HAP-1 (cell line): ENCODE results near the gene FANCD2.
A peak's percentile ranks its signal among the peaks of the same experiment; 100 is the strongest.

Experiments used
- DNase-seq, 2 experiments: peaks; one replicate each; pipeline ENCODE4 v3.0.0-alpha.2; 2016 to 2020; ENCODE audit warnings: low spot score in 2 of 2
- H3K27me3 ChIP-seq: fragments of 250-450 bp; sonication (Bioruptor Pico); 2 replicates; pipeline ENCODE4 v1.5.1; 2020; ENCODE audit warnings: low read depth, mild to moderate bottlenecking, moderate library complexity
- H3K36me3 ChIP-seq: fragments of 250-450 bp; sonication (Bioruptor Pico); replicated peaks from 2 replicates; pipeline ENCODE4 v1.5.1; 2020; ENCODE audit warnings: mild to moderate bottlenecking
- H3K4me1 ChIP-seq: fragments of 250-450 bp; sonication (Bioruptor Pico); 2 replicates; pipeline ENCODE4 v1.5.1; 2020; ENCODE audit warnings: mild to moderate bottlenecking
- H3K4me3 ChIP-seq: fragments of 250-450 bp; sonication (Bioruptor Pico); 2 replicates; pipeline ENCODE4 v1.5.1; 2020; ENCODE audit warnings: mild to moderate bottlenecking, moderate library complexity
- H3K9me3 ChIP-seq: fragments of 250-450 bp; sonication (Bioruptor Pico); 2 replicates; pipeline ENCODE4 v1.5.1; 2020; ENCODE audit warnings: mild to moderate bottlenecking, moderate library complexity
- in situ Hi-C: fragments of 300-500 bp; cut with MboI; formaldehyde crosslinking; loops from 3 replicates; pipeline ENCODE4 v1.14.3; 2020; ENCODE audit warnings: low sequenced_read_pairs, inconsistent platforms, mixed read lengths

Gene FANCD2

GRCh38 chr3:10142707-10143560 lies 116.7 kb downstream of the FANCD2 start:
- peaks cover 27% of the 10 kb centered on the region for H3K36me3 ChIP-seq
- H3K4me3 ChIP-seq: peak overlapping the region; percentile 94
- DNase-seq: peak; percentile 34 to 43
- peaks cover 2% of the 10 kb centered on the region; the same call in 1 of the 2 replicates for H3K4me1 ChIP-seq
- H3K27me3 ChIP-seq: no peaks in the 10 kb centered on the region
- in situ Hi-C loops: no loop called here
- no peaks in the 10 kb centered on the region for H3K9me3 ChIP-seq

- in situ Hi-C loops: no loop called here
- DNase-seq: no peak
- Histone ChIP-seq H3K9me3 (no peaks in the 10 kb centered on the region), H3K36me3 (peaks cover 48% of the 10 kb centered on the region), H3K4me1 (peaks cover 2% of the 10 kb centered on the region; the same call in 1 of the 2 replicates), H3K4me3 (no peak overlapping the region), H3K27me3 (no peaks in the 10 kb centered on the region)
Observed at GRCh38 chr3:10145685-10146084, 119.4 kb downstream of the FANCD2 start.

- H3K4me1 ChIP-seq: no peaks in the 10 kb centered on the region
- DNase-seq: no peak
- H3K4me3 ChIP-seq: no peak overlapping the region
- peaks cover 70% of the 10 kb centered on the region for H3K36me3 ChIP-seq
- no peaks in the 10 kb centered on the region for H3K9me3 ChIP-seq
- in situ Hi-C loops: no loop called here
- no peaks in the 10 kb centered on the region for H3K27me3 ChIP-seq
Observed at GRCh38 chr3:10149226-10149625, 123.0 kb downstream of the FANCD2 start.

DNA sequence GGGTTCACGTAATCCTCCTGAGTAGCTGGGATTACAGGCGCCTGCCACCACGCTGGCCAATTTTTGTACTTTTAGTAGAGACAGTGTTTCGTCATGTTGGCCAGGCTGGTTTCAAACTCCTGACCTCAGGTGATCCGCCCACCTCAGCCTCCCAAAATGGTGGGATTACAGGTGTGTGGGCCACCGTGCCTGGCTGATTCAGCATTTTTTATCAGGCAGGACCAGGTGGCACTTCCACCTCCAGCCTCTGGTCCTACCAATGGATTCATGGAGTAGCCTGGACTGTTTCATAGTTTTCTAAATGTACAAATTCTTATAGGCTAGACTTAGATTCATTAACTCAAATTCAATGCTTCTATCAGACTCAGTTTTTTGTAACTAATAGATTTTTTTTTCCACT lies 124.8 kb downstream of the FANCD2 start:
- in situ Hi-C loops: no loop called here
- Histone ChIP-seq H3K27me3 (no peaks in the 10 kb centered on the region), H3K36me3 (peaks cover 57% of the 10 kb centered on the region), H3K4me1 (no peaks in the 10 kb centered on the region), H3K4me3 (no peak overlapping the region), H3K9me3 (no peaks in the 10 kb centered on the region)
- DNase-seq: no peak
